Tongue (tissue), 2 donors: Measurements from ENCODE around the gene PRDM5. TPM values are rescaled to one million over a fixed set of nuclear protein-coding genes. Genes with fewer than 3 reads are reported as not detected.

Experiments used
- small RNA-seq: library from RNA; depleted of rRNA; stranded (forward); fragments of <200 nt; gene quantifications from one replicate; pipeline ENCODE3, GENCODE V24; 2014; ENCODE audit warnings: low replicate concordance
- total RNA-seq: library from RNA; depleted of rRNA; stranded (reverse); fragments of >200 nt; gene quantifications from one replicate; pipeline ENCODE4 v1.2.3, GENCODE V29; 2014

PRDM5 gene
- total RNA-seq, 1 donor from 2014 or later: 36.4 TPM

Small RNA genes lying within 50 kb of the gene (small RNA-seq; reads per million reads assigned to genes)
- not detected for gene RNU6-550P

Other genes with a start within 250 kb of the PRDM5 start
- gene NDNF, start 149.8 kb upstream of the PRDM5 start, total RNA-seq: 51.1 TPM
- not detected for gene TNIP3, start 241.6 kb upstream of the PRDM5 start, total RNA-seq